Measurements from ENCODE around the gene RNF144B.
A peak's percentile ranks its signal among the peaks of the same experiment; 100 is the strongest.
"Not testable (repeated sequence)": the region's sequence is repeated elsewhere in the genome, so short reads cannot be mapped to it uniquely, and the experiment has no call there.

RNF144B gene

DNA sequence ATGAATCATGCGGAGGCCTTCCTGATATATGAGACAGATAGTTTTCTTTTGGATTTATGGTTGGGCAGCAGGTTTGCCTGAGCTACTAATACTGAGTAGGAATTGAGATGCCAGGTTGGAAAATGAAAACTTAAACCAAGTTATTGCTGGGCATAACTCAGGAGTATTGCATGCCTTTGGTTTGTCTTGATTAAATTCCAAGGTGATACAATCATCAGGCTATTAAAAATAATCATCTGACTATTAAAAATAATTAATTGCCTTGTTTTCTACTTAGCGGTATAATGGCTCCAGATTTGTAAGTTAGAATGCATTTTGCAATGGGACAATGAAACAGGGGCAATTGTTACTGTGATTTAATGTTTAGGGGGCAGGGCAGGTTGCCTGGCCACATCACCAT lies 15.5 kb upstream of the RNF144B start:
- no peak for DNase-seq

DNA sequence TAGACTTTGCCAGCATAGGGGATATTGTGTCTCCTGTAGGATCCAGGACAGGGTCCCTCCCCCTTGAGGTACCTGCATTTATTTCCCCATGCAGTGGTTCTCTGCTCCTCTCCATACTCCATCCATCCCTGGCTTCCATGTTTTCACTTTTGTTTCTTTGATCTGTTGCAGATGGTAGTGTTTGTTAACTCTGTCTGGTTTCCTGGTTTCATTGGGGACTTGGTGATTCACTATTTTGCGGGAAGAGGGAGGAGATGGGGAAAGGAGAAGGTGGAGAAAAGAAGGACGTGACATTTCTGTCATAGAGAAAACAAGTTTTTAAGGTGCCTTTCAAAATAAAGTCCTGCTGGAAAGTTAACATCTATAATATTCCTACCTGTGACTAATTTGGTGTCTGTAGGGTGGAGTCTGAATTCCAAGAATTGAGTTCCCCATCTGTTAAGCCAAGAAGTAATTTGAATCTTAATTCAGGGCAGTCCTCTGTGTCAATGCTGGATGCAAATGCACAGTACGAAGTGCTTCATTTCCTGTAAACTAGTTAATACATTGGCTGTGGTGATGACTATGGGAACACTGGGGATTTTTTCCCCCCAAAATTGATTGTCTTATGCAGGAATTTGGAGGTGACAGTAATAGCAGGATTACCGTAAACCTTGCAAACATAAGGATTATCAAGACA lies 6.9 kb upstream of the RNF144B start:
- DNase-seq, result no peak

DNA sequence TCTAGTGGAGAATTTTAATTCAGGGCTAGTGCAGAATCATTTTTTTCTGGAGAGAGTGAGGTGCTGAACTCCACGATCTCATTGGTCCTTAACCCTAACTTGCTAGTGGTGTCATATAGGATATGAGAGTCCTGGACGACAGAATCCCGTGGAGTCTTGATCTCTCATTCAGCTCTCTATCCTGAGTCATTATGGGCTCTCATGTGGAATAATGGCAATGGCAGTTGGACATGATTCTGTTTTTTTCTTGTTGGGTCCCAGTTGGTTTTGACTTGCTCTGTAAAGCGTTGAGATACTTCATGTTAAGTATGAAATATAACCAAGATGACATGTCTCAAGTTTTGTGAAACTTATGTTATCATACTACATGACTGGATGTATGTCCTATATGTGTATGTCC lies 6.3 kb upstream of the RNF144B start:
- no peak for DNase-seq

DNA sequence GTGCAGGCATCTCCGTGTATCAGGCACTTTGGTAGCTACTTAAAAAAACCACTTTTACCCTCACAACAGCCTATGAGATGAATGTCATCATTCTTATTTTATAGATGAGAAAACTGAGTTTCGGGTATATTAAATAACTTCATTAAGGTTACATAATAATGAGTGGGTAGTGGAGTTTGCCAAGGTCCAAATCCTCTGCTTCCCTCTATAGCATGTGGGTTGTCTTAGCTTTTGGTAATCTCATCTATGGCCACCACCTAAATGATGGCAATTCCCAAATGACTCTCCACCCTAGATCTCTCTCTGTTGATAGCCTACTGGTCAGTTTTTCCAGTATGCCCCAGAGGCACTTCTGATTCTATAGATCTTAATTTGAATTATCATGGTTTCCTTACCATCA lies 3.7 kb upstream of the RNF144B start:
- DNase-seq, result no peak

DNA sequence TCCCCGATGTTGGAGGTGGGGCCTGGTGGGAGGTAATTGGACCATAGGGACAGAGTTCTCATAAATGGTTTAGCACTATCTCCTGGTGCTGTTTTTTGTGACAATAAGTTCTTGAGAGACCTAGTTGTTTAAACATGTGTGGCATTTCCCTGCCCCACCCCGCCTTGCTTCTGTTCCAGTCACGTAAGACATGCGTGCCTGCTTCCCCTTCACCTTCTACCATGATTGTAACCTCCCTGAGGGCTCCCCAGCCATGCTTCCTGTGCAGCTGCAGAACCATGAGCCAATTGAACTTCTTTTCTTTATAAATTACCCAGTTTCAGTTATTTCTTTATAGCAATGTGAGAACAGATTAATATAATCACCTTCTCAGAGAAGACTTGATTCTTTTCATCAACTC lies 2.5 kb upstream of the RNF144B start:
- DNase-seq, result no peak

DNA sequence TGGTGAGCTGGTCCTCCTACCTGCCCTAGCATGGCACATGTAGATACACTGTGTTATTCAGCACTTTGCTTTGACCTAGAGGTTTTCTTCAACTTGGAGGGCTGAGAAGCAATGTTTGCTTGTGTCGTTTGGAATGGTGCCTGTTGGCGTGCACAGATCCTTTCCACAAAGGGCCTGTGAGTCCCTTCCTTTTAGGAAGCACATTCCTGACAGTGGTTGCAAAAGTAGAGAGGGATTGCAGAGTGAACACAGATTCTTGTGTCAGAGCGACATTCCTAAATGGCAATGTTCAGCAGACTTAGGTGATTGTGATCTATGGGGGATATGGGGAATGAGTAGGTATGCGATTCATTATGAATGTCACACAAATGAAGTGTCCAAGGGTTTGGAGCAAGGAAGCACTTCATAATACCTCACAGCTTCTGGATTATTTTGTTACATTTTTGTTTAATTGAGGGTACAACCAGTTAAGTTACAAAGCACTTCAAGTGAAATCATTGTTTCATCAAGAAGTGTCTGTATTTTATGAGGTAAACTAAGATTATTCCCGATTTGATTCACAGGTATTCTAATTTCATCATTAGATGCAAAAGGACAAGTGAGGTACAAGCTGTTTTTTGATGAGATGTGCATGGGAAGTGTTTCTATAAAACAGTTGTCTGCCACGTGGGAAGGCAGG lies 713 bp upstream of the RNF144B start:
- no peak for DNase-seq

DNA sequence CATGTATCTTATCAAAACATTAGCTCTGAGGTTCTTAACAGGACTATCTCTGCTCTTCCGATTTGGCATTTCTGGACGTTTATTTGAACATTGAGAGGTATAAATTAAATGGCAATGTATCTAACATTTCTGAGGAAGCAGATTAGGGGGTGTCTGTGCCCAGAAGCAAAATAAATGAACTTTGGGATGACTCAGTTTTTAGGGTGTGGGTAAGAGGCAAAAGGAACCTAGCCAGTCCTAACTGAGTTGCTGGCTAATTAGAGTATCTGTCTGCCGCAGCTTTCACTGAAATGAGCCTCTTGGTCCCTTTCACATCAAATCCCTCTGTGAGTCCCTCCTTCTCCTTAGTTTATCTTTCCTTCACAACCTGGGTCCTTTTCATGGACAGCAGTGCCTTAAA lies 1.1 kb downstream of the RNF144B start:
- DNase-seq, result peak; percentile 69

DNA sequence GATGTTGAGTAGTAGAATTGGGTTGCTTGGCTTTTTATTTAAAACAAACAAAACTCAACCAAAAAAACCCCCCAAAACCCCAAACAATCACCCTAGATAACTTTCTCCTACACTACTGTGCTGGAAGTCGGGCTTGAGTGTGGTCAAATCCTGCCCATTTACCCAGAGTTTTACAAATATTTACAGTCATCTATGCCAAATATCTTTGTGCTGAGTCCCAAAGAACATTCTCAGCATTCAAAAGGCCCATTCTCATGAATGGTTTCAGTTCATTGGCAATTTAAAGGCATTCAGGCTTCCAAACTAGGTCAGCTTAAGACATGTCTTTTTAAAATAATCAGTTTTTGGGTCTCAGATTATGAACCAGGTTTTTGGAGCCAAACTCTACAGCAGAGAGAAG lies 1.8 kb downstream of the RNF144B start:
- DNase-seq, result no peak

DNA sequence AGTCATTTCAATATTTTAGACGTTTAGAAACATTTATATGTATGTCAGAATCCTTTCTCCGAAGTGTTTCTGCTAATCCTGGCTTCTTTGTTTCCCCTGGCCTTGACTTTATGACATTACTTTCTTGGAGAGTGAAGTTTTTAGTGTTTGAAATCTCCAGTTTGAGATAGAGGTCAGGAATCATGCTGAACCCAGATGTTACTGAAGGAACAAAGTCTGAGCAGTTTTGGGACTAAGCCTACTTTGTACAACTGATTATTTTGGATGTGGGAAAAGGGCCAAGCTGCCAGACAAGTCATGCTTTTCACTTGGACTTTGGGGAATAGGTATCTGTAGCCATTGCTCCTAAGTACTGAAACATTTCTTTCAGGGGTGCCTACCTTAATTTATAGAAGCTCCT lies 2.3 kb downstream of the RNF144B start:
- no peak for DNase-seq

DNA sequence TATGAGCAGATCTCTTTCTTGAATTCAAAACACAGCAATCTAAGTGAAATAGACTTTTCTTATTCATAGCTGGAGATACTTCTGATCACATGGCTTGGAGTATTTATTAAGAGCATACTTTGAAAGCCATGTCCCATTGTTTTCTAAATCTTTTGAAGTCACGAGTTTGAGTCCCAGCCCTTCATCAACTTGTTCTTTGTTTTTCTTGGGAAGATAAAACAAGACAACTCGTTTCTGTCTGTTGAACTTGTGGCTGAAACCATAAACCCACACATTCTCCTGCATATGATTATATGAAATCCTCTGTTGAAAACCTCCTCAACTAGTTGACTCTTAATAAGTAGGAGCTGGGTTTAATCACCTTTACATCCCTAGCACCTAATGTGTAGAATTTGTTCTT lies 3.3 kb downstream of the RNF144B start:
- DNase-seq, result peak; percentile 15

DNA sequence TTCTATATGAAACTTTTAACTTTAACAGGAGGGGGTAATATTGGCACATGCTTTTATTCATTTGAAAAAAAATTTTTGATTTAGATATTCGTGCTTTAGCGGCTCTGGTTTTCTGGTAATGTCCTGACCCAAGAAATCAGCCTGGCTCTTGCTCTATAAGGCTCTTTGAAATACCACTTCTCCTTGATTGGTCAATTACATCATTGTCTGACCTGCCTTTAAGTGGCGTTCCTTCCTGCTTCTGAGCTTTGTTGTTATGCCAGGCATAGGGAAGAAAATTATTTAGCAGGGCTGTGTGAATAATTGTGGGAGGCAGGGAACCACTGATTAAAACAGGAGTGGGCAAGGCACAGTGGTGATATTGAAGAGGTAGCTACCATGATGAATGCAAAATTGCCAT lies 3.9 kb downstream of the RNF144B start:
- no peak for DNase-seq

DNA sequence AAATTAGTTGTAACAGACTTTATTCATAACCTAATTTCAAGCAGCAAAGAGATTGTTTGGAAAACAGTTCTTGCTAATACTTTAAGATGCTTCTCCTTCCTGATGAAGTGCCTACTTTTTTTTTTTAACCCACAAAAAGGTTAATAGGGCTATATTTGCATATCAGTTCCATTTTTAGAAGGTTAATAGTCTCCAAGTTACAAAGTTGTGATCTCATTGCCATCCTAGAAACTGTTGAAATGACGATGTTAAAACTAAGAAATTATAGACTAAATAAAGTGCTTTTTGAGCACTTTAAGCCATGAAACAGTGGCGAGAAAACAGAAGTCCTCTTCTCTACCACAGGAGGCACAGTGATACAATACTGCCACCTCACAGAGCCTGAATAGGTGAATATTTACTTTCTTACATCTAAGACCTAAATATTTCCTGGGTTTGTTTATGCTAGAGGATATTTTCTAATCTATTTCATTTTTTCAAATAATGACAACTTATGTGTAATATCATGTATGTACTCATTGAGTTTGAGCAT lies 5.3 kb downstream of the RNF144B start:
- DNase-seq, result peak; percentile 30

DNA sequence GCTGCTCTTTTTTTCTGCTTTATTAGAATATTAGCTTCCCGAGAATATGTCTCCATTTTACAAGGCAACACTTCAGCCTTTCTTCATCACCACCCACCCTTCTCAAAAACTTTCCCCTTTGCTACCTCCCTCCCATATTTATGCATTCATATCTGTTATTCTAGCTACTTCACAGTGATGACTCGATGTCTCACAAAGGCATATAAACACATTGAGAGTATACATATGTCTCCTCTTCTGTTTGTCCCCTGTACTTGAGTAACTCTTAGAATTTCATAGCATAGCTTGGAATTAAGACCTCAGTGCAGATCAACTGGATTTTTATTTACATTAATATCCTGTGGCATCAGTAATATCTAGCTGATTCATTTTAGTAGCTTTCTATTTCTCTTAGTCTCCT lies 6.5 kb downstream of the RNF144B start:
- DNase-seq, result no peak

DNA sequence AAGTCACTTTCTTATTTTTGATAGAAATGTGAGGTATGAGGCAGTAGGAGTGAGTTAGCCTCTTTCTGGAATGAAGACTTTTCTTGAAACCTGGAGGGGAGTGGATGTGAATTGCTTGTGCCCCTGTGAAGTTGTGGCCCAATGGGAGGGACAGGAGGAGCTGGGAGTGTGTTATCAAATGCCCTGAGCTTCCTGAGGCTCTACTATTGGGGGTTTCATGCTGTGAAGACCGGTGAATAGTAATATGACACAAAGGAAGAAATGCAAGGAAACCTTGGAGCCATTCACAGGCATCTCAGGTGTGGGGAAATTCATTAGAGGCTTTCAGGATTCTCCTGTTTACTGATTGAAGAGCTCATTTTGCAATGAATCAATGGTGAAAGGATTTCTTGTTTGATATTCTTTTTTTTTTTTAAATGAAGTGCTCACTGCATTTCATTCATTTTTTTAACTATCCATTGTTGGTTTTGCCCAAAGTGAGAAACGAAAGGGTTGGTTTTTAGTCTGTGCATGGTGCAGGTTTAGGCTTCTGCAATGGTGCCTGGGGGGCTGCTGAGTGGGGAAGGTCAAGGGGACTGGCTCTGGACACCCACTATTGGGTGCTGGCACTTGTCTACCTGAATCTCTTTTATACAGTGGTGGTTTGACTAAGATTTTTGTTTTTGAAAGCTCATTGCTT lies 8.2 kb downstream of the RNF144B start:
- no peak for DNase-seq

DNA sequence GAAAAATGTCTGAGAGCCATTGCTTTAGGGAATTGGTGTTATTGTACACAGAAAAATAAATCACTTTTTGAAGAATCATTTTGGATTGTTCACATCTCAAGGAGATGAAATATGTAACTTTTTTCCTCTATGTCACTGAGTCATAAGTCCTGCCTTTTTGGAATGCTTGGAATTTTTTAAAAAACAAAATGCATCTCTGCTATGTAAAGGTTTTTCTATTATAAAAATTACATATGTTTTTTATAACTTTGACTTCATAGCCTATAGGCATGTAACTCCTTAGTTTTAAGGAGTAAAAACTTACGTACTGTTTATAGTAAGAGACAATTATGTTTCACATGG lies 8.7 kb downstream of the RNF144B start:
- no peak for DNase-seq

DNA sequence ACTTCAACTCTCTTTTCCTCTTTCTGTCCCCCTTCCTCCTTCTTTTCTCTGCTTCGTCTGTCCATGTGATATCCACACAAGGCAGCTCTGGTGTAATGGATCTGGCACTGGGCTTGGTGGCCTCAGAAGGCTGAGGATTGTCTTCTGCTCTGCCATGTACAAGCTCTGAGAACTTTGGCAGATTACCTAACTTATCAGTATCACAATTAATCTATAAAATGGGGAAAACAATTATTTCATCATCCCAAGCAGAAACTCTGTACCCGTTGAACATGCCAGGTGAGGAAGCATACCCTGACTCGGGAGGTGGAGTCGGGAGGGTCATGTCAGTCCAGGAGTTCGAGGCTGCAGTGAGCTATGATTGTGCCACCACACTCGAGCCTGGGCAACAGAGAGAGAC lies 10.6 kb downstream of the RNF144B start:
- DNase-seq, result no peak

DNA sequence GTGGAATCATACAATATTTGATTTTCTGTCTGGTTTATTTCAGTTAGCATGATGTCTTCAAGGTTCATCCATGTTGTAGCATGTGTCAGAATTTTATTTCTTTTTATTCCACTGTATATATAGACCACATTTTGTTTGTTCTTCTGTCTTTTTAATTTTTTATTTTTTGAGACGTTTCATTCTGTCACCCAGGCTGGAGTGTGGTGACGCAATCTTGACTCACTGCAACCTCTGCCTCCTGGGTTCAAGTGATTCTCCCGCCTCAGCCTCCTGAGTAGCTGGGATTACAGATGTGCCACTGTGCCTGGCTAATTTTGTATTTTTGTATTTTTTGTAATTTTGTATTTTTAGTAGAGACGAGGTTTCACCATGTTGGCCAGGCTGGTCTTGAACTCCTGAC lies 11.1 kb downstream of the RNF144B start:
- not testable (repeated sequence) for DNase-seq

DNA sequence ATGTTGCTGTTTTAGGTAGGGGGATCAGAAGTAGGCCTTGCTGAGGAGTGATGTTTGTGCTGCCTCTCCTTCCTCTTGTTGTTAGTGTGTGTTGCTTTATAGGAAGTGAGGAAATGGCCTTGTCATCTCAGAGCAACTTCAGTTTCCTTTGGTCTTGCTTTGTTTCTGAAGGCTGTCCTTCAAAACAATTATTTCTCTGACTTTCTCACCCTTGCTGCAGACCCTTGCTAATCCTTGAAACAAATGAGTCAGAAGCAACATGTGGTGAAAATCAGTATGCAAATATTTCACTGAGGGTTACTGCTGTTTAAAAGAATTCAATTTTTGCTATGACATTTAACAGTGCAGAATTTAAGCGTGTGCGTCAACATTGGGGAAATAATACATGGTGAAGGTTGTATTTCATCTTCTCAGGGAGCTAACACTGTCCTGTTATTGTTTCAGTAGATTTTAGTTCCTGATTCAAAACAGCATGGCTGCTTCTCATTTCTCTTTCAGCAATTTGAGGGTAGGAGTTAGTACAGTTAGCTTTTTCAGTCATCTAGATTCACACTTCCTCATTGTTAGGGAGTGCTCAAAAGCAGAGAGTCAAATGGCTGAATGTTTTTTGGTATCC lies 13.8 kb downstream of the RNF144B start:
- peak; percentile 52 for DNase-seq

DNA sequence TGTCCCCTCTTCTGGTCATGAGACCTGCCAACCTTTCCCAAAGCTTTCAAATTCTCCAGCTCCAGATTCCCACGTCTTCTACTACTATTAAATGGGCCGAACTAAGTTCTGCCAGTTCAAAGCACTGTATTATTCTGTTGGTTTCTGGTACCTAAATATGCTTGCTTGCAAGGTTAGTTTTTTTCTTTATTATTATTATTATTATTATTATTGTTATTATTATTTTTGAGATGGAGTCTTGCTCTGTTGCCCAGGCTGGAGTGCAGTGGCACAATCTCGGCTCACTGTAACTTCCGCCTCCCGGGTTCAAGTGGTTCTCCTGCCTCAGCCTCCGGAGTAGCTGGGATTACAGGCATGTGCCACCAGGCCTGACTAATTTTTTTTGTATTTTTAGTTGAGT lies 17.8 kb downstream of the RNF144B start:
- DNase-seq, result not testable (repeated sequence)

DNA sequence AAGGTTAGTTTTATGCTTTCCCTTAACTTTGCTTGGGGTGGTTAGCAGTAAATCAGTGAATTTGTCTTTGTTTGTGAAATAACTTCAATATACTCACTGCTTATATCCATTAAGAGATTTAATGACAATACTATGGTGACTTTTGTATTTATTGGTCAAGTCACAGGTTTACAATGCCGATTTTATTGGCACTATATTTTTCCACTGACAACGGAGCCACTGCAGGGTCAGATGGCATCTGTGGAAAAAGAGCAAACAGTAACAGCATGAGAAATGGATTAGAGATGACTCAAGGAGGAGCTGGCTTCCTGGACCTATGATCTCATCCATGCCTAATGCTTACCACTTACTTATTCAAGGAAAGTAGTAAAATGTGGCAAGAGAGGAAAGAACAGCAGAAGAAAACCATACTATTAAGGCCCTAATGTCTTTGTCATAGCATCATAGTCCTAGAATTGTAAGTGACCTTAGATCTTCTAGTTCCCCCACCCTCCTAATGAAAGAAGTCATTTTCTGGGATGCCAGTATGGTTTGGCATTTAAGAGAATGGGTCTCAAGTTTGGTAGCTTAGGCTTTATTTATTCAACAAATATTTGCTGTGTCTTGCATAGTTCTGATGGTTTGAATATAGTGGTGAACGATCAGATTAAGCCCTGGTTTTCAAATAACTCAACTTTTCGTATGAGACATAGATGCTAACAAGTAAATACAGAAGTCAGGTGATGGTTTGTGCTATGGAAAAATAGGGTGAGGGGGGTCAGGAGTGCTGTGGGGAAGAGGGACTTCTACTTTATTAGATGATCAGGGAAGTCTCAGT lies 18.5 kb downstream of the RNF144B start:
- DNase-seq, result no peak

DNA sequence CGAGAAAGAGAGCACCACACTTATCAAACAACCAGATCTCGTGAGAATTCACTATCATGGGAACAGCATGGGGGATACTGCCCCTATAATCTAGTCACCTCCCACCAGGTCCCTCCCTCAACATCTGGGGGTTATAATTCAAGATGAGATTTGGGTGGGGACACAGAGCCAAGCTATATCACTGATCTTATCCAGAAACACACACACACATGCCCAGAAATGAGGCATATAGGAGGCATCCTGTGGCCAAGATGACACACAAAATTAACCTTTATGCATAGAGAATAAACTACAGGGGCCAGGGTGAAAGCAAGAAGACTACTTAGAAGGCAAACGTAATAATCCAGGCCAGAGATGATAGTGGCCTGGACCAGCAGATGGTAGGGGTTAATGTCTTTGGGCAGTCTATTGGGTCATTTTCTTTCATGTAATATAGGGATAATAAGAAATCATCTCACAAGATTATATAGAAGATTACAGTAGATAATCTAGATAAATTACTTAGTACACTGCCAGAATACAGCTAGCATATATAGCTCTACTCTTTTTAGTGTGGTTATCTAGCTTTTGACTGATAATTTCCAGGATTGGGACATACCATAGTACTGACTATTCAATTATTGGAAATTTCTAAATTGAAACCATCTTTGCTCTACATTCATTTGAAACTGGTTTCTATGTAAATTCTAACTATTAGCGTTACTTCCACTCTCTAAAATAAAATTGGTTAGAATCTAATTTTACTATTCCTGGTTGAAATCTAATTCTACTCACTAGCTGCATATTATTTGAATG lies 20.0 kb downstream of the RNF144B start:
- peak; percentile 37 for DNase-seq

DNA sequence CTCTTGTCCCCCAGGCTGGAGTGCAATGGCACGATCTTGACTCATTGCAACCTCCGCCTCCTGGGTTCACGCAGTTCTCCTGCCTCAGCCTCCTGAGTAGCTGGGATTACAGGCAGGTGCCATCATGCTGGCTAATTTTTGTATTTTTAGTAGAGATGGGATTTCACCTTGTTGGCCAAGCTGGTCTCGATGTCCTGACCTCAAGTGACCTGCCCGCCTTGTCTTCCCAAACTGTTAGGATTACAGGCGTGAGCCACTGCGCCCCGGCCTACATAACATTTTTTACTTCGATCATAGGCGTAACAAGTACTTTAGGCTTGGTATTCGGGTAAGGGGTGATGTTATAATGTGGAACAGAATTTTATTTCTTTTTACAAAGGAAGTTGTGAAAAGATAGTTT lies 22.5 kb downstream of the RNF144B start:
- DNase-seq, result not testable (repeated sequence)
